ENCODE measurements around the gene MPRIP. TPM values are rescaled to one million over a fixed set of nuclear protein-coding genes. Genes with fewer than 3 reads are reported as not detected.

The MPRIP gene
- total RNA-seq, 1 experiment from 2014 or later, result 338 TPM

GRCh38 chr17:17141279-17141678 is 99.0 kb downstream of the MPRIP start:
- H3K36me3 Mint-ChIP-seq (ENCODE audit: insufficient read depth, unreplicated experiment), result peaks cover 54% of the 10 kb centered on the region
- no peak for TF ChIP-seq CTCF (IDR thresholded peaks at IDR 0.05; ENCODE audit: unreplicated experiment)
- H3K4me3 Mint-ChIP-seq (ENCODE audit: low read depth, unreplicated experiment), result no peak overlapping the region
- H3K9me3 Mint-ChIP-seq (ENCODE audit: low read depth, unreplicated experiment), result no peaks in the 10 kb centered on the region
- CTCF ChIA-PET, result no interaction called here
- peak overlapping the region; percentile 10 for H3K27ac Mint-ChIP-seq (ENCODE audit: unreplicated experiment)
- DNase-seq, result no peak
- intact Hi-C loops (cut with micrococcal nuclease; ENCODE audit: unreplicated experiment), result no loop called here
- BruUV-seq (replicated peaks), result no TSS peak
- no peaks in the 10 kb centered on the region for H3K27me3 Mint-ChIP-seq (ENCODE audit: unreplicated experiment)
- H3K4me1 Mint-ChIP-seq (ENCODE audit: low read depth, unreplicated experiment), result peaks cover 5% of the 10 kb centered on the region

GRCh38 chr17:17141860-17142552 is 99.7 kb downstream of the MPRIP start:
- TF ChIP-seq CTCF (IDR thresholded peaks at IDR 0.05; ENCODE audit: unreplicated experiment), result no peak
- Mint-ChIP-seq H3K4me3 (ENCODE audit: low read depth, unreplicated experiment) (no peak overlapping the region), H3K4me1 (ENCODE audit: low read depth, unreplicated experiment) (peaks cover 5% of the 10 kb centered on the region), H3K9me3 (ENCODE audit: low read depth, unreplicated experiment) (no peaks in the 10 kb centered on the region), H3K27me3 (ENCODE audit: unreplicated experiment) (no peaks in the 10 kb centered on the region), H3K36me3 (ENCODE audit: insufficient read depth, unreplicated experiment) (peaks cover 59% of the 10 kb centered on the region), H3K27ac (ENCODE audit: unreplicated experiment) (peak overlapping the region; percentile 10)
- CTCF ChIA-PET, result no interaction called here
- intact Hi-C loops (cut with micrococcal nuclease; ENCODE audit: unreplicated experiment), result no loop called here
- BruUV-seq (replicated peaks), result no TSS peak
- DNase-seq, result no peak

- H3K4me1 Mint-ChIP-seq (ENCODE audit: low read depth, unreplicated experiment), result peaks cover 5% of the 10 kb centered on the region
- H3K27me3 Mint-ChIP-seq (ENCODE audit: unreplicated experiment), result no peaks in the 10 kb centered on the region
- intact Hi-C loops (cut with micrococcal nuclease; ENCODE audit: unreplicated experiment), result no loop called here
- no peaks in the 10 kb centered on the region for H3K9me3 Mint-ChIP-seq (ENCODE audit: low read depth, unreplicated experiment)
- TF ChIP-seq CTCF (IDR thresholded peaks at IDR 0.05; ENCODE audit: unreplicated experiment), result no peak
- CTCF ChIA-PET, result no interaction called here
- no peak overlapping the region for H3K4me3 Mint-ChIP-seq (ENCODE audit: low read depth, unreplicated experiment)
- peaks cover 58% of the 10 kb centered on the region for H3K36me3 Mint-ChIP-seq (ENCODE audit: insufficient read depth, unreplicated experiment)
- DNase-seq, result no peak
- no TSS peak for BruUV-seq (replicated peaks)
- no peak overlapping the region for H3K27ac Mint-ChIP-seq (ENCODE audit: unreplicated experiment)
Measured at GRCh38 chr17:17142556-17142955, 100.3 kb downstream of the MPRIP start.

GRCh38 chr17:17143501-17143900 is 101.2 kb downstream of the MPRIP start:
- no peak for DNase-seq
- no peaks in the 10 kb centered on the region for H3K9me3 Mint-ChIP-seq (ENCODE audit: low read depth, unreplicated experiment)
- intact Hi-C loops (cut with micrococcal nuclease; ENCODE audit: unreplicated experiment), result no loop called here
- peaks cover 5% of the 10 kb centered on the region for H3K4me1 Mint-ChIP-seq (ENCODE audit: low read depth, unreplicated experiment)
- BruUV-seq (replicated peaks), result no TSS peak
- no peaks in the 10 kb centered on the region for H3K27me3 Mint-ChIP-seq (ENCODE audit: unreplicated experiment)
- H3K27ac Mint-ChIP-seq (ENCODE audit: unreplicated experiment), result no peak overlapping the region
- peaks cover 57% of the 10 kb centered on the region for H3K36me3 Mint-ChIP-seq (ENCODE audit: insufficient read depth, unreplicated experiment)
- no peak for TF ChIP-seq CTCF (IDR thresholded peaks at IDR 0.05; ENCODE audit: unreplicated experiment)
- CTCF ChIA-PET, result no interaction called here
- H3K4me3 Mint-ChIP-seq (ENCODE audit: low read depth, unreplicated experiment), result no peak overlapping the region

Data from Calu3 (cell line).